GM18873 (cell line): Measurements from ENCODE around the gene HIC1.

Experiments used
- ATAC-seq: cut with Tn5 transposase; IDR thresholded peaks from one replicate; pipeline ENCODE4 v1.9.1; 2021; ENCODE audit warnings: mild to moderate bottlenecking, moderate library complexity, moderate number of reproducible peaks; ENCODE audit not compliant: unreplicated experiment, low FRiP score

HIC1 gene

GRCh38 chr17:2042933-2043332, 12.0 kb upstream of the HIC1 start:
- no peak for ATAC-seq

GRCh38 chr17:2043785-2044184, 11.1 kb upstream of the HIC1 start:
- ATAC-seq: no peak

GRCh38 chr17:2044263-2044894, 10.5 kb upstream of the HIC1 start:
- no peak for ATAC-seq

- ATAC-seq: no peak
Measured at GRCh38 chr17:2047590-2047989, 7.3 kb upstream of the HIC1 start.

- no peak for ATAC-seq
Measured at GRCh38 chr17:2048805-2049204, 6.1 kb upstream of the HIC1 start.

GRCh38 chr17:2049333-2050299, 5.3 kb upstream of the HIC1 start:
- no peak for ATAC-seq

GRCh38 chr17:2050300-2051060, 4.4 kb upstream of the HIC1 start:
- ATAC-seq: no peak

GRCh38 chr17:2051061-2051932, 3.6 kb upstream of the HIC1 start:
- no peak for ATAC-seq

GRCh38 chr17:2051933-2052559, 2.9 kb upstream of the HIC1 start:
- ATAC-seq: no peak

GRCh38 chr17:2053380-2054261, 1.3 kb upstream of the HIC1 start:
- no peak for ATAC-seq

- no peak for ATAC-seq
Measured at GRCh38 chr17:2054262-2054511, 716 bp upstream of the HIC1 start.

- ATAC-seq: no peak
Measured at GRCh38 chr17:2055292-2056205, 646 bp downstream of the HIC1 start.

GRCh38 chr17:2056206-2057174, 1.6 kb downstream of the HIC1 start:
- no peak for ATAC-seq

GRCh38 chr17:2057175-2057759, 2.4 kb downstream of the HIC1 start:
- ATAC-seq: no peak

GRCh38 chr17:2057760-2058585, 3.1 kb downstream of the HIC1 start:
- ATAC-seq: no peak
